CD4-positive, CD25-positive, alpha-beta regulatory T cell (primary cell): ENCODE data around the gene HUNK. TPM values are rescaled to one million over a fixed set of nuclear protein-coding genes. Genes with fewer than 3 reads are reported as not detected.
A peak's percentile ranks its signal among the peaks of the same experiment; 100 is the strongest.

Experiments
- ATAC-seq, 2 donors: fragments of 150-1000 bp; cut with Tn5 transposase; one replicate each; pipeline ENCODE4 v1.10.0; 2021; ENCODE audit warnings: low read depth in 2 of 2, moderate number of reproducible peaks in 2 of 2, moderate library complexity in 1 of 2
- DNase-seq, 3 donors: peaks; one replicate each; pipeline versions ENCODE4 v3.0.0 to v3.0.0-alpha.2; 2012 to 2022; ENCODE audit warnings: mixed read lengths in 1 of 3
- H3K27ac ChIP-seq: one replicate; pipeline ENCODE4 v1.7.0; 2013; ENCODE audit warnings: mild to moderate bottlenecking, low read length; ENCODE audit not compliant: insufficient read depth, poor library complexity, severe bottlenecking
- H3K27me3 ChIP-seq: one replicate; pipeline ENCODE4 v1.7.0; 2013; ENCODE audit warnings: low read length; ENCODE audit not compliant: control insufficient read depth, insufficient read depth
- H3K36me3 ChIP-seq: one replicate; pipeline ENCODE4 v1.7.0; 2013; ENCODE audit warnings: mild to moderate bottlenecking, low read length, moderate library complexity; ENCODE audit not compliant: control insufficient read depth, insufficient read depth
- H3K4me1 ChIP-seq: 2 replicates; pipeline ENCODE4 v1.7.0; 2013; ENCODE audit warnings: mild to moderate bottlenecking, low read length; ENCODE audit not compliant: insufficient read depth, control insufficient read depth, poor library complexity, severe bottlenecking
- H3K4me3 ChIP-seq: one replicate; pipeline ENCODE4 v1.7.0; 2013; ENCODE audit warnings: low read depth, mild to moderate bottlenecking, low read length, moderate library complexity
- H3K9me3 ChIP-seq, 2 experiments: 1 replicate in 1 of 2; 2 replicates in 1 of 2; pipeline ENCODE4 v1.7.0; 2013; ENCODE audit warnings: low read length in 2 of 2, mild to moderate bottlenecking in 1 of 2, moderate library complexity in 1 of 2; ENCODE audit not compliant: control insufficient read depth in 2 of 2
- H3K27ac Mint-ChIP-seq, 3 donors: one replicate each; pipeline ENCODE4 v1.8.0; 2020 to 2022; ENCODE audit warnings: mild to moderate bottlenecking in 3 of 3, mixed read lengths in 3 of 3, moderate library complexity in 2 of 3
- H3K27me3 Mint-ChIP-seq: one replicate; pipeline ENCODE4 v1.8.0; 2022; ENCODE audit warnings: mild to moderate bottlenecking, mixed read lengths
- H3K36me3 Mint-ChIP-seq: one replicate; pipeline ENCODE4 v1.8.0; 2020; ENCODE audit warnings: mixed read lengths
- H3K4me1 Mint-ChIP-seq, 4 donors: one replicate each; pipeline ENCODE4 v1.8.0; 2020 to 2022; ENCODE audit warnings: mixed read lengths in 4 of 4, mild to moderate bottlenecking in 1 of 4
- H3K4me3 Mint-ChIP-seq, 4 donors: one replicate each; pipeline ENCODE4 v1.8.0; 2020 to 2022; ENCODE audit warnings: mild to moderate bottlenecking in 4 of 4, mixed read lengths in 4 of 4, moderate library complexity in 3 of 4
- H3K9me3 Mint-ChIP-seq, 7 donors: one replicate each; pipeline ENCODE4 v1.8.0; 2020 to 2022; ENCODE audit warnings: mixed read lengths in 7 of 7, mild to moderate bottlenecking in 3 of 7, moderate library complexity in 2 of 7
- polyA plus RNA-seq, 4 donors: library from polyadenylated mRNA; unstranded; fragments of 300-500 nt; fragmentation: Illumina TruSeq; gene quantifications; one replicate each; pipeline ENCODE4 v1.2.3, GENCODE V29; 2021
- total RNA-seq: library from RNA; stranded (reverse); gene quantifications from one replicate; pipeline ENCODE4 v1.2.3, GENCODE V29; 2022

The HUNK gene
- total and polyA plus RNA-seq, 5 donors from 2014 or later = not detected

GRCh38 chr21:31892686-31893085, 19.9 kb downstream of the HUNK start:
- peak overlapping the region in 1 of 3 donors; percentile 56 for H3K27ac Mint-ChIP-seq
- no peaks in the 10 kb centered on the region for H3K4me1 ChIP-seq
- H3K4me3 ChIP-seq = no peak overlapping the region
- peaks cover 0 to 1% (median 0%) of the 10 kb centered on the region in 7 donors for H3K9me3 Mint-ChIP-seq
- DNase-seq (no peak), ATAC-seq (no peak)
- H3K4me3 Mint-ChIP-seq = no peak overlapping the region
- H3K4me1 Mint-ChIP-seq = no peaks in the 10 kb centered on the region
- no peak overlapping the region for H3K27ac ChIP-seq
- no peaks in the 10 kb centered on the region for H3K27me3 ChIP-seq
- H3K27me3 Mint-ChIP-seq = peaks cover 5% of the 10 kb centered on the region
- no peaks in the 10 kb centered on the region for H3K36me3 Mint-ChIP-seq
- H3K36me3 ChIP-seq = no peaks in the 10 kb centered on the region
- no peaks in the 10 kb centered on the region for H3K9me3 ChIP-seq

GRCh38 chr21:31893851-31894415, 21.1 kb downstream of the HUNK start:
- Histone ChIP-seq H3K27ac (no peak overlapping the region), H3K9me3 (no peaks in the 10 kb centered on the region), H3K27me3 (no peaks in the 10 kb centered on the region), H3K4me1 (no peaks in the 10 kb centered on the region), H3K4me3 (no peak overlapping the region), H3K36me3 (no peaks in the 10 kb centered on the region)
- Mint-ChIP-seq H3K27me3 (peaks cover 5% of the 10 kb centered on the region), H3K36me3 (no peaks in the 10 kb centered on the region), H3K4me3 (no peak overlapping the region), H3K9me3 (peaks cover 0 to 1% (median 0%) of the 10 kb centered on the region in 7 donors), H3K4me1 (peaks cover 0 to 2% (median under 1%) of the 10 kb centered on the region in 4 donors), H3K27ac (no peak overlapping the region)
- no peak for ATAC-seq
- DNase-seq = no peak

- no peak overlapping the region for H3K4me3 Mint-ChIP-seq
Observed at GRCh38 chr21:31894457-31894856, 21.6 kb downstream of the HUNK start.

GRCh38 chr21:31895077-31895835, 22.4 kb downstream of the HUNK start:
- peaks cover 0 to 10% (median 5%) of the 10 kb centered on the region in 4 donors for H3K4me1 Mint-ChIP-seq
- no peak overlapping the region for H3K27ac Mint-ChIP-seq
- DNase-seq = no peak
- H3K9me3 Mint-ChIP-seq = peaks cover 0 to 3% (median 0%) of the 10 kb centered on the region in 7 donors
- no peak overlapping the region for H3K4me3 Mint-ChIP-seq
- Histone ChIP-seq H3K27me3 (no peaks in the 10 kb centered on the region), H3K4me3 (no peak overlapping the region), H3K9me3 (no peaks in the 10 kb centered on the region), H3K36me3 (no peaks in the 10 kb centered on the region), H3K4me1 (no peaks in the 10 kb centered on the region), H3K27ac (no peak overlapping the region)
- no peak for ATAC-seq
- peaks cover 5% of the 10 kb centered on the region for H3K27me3 Mint-ChIP-seq
- no peaks in the 10 kb centered on the region for H3K36me3 Mint-ChIP-seq

More at GRCh38 chr21:31894457-31894856, 21.6 kb downstream of the HUNK start:
- no peak overlapping the region for H3K27ac Mint-ChIP-seq
- H3K4me1 ChIP-seq = no peaks in the 10 kb centered on the region
- H3K27me3 ChIP-seq = no peaks in the 10 kb centered on the region
- no peak overlapping the region for H3K27ac ChIP-seq
- DNase-seq (no peak), ATAC-seq (no peak)
- H3K9me3 ChIP-seq = no peaks in the 10 kb centered on the region
- H3K27me3 Mint-ChIP-seq = peaks cover 5% of the 10 kb centered on the region
- no peaks in the 10 kb centered on the region for H3K36me3 ChIP-seq
- H3K4me3 ChIP-seq = no peak overlapping the region
- no peaks in the 10 kb centered on the region for H3K36me3 Mint-ChIP-seq
- peaks cover 0 to 8% (median 4%) of the 10 kb centered on the region in 4 donors for H3K4me1 Mint-ChIP-seq
- H3K9me3 Mint-ChIP-seq = peaks cover 0 to 1% (median 0%) of the 10 kb centered on the region in 7 donors

- H3K27me3 Mint-ChIP-seq = peaks cover 5% of the 10 kb centered on the region
- no peak for ATAC-seq
- no peaks in the 10 kb centered on the region for H3K4me1 ChIP-seq
- no peaks in the 10 kb centered on the region for H3K36me3 ChIP-seq
- H3K27ac ChIP-seq = no peak overlapping the region
- H3K9me3 Mint-ChIP-seq = peaks cover 0 to 3% (median 0%) of the 10 kb centered on the region in 7 donors
- H3K36me3 Mint-ChIP-seq = no peaks in the 10 kb centered on the region
- no peaks in the 10 kb centered on the region for H3K9me3 ChIP-seq
- no peak overlapping the region for H3K4me3 Mint-ChIP-seq
- no peak overlapping the region for H3K4me3 ChIP-seq
- no peak for DNase-seq
- no peaks in the 10 kb centered on the region for H3K27me3 ChIP-seq
- peaks cover 0 to 10% (median 5%) of the 10 kb centered on the region in 4 donors for H3K4me1 Mint-ChIP-seq
- no peak overlapping the region for H3K27ac Mint-ChIP-seq
Observed at GRCh38 chr21:31896019-31896418, 23.2 kb downstream of the HUNK start.

GRCh38 chr21:31897311-31897710, 24.5 kb downstream of the HUNK start:
- peaks cover 0 to 10% (median 5%) of the 10 kb centered on the region in 4 donors for H3K4me1 Mint-ChIP-seq
- Histone ChIP-seq H3K4me3 (no peak overlapping the region), H3K36me3 (no peaks in the 10 kb centered on the region), H3K27me3 (no peaks in the 10 kb centered on the region), H3K4me1 (no peaks in the 10 kb centered on the region), H3K27ac (no peak overlapping the region), H3K9me3 (no peaks in the 10 kb centered on the region)
- H3K36me3 Mint-ChIP-seq = no peaks in the 10 kb centered on the region
- ATAC-seq (no peak), DNase-seq (no peak)
- peaks cover 0 to 2% (median 0%) of the 10 kb centered on the region in 7 donors for H3K9me3 Mint-ChIP-seq
- H3K27ac Mint-ChIP-seq = no peak overlapping the region
- H3K27me3 Mint-ChIP-seq = no peaks in the 10 kb centered on the region
- H3K4me3 Mint-ChIP-seq = no peak overlapping the region

GRCh38 chr21:31898933-31899630, 26.3 kb downstream of the HUNK start:
- H3K9me3 Mint-ChIP-seq = peaks cover 0 to 2% (median 0%) of the 10 kb centered on the region in 7 donors
- ATAC-seq (no peak), DNase-seq (peak in 1 of 3 donors; percentile 13)
- Histone ChIP-seq H3K4me1 (no peaks in the 10 kb centered on the region), H3K36me3 (no peaks in the 10 kb centered on the region), H3K27ac (no peak overlapping the region), H3K9me3 (no peaks in the 10 kb centered on the region), H3K27me3 (no peaks in the 10 kb centered on the region), H3K4me3 (no peak overlapping the region)
- H3K36me3 Mint-ChIP-seq = no peaks in the 10 kb centered on the region
- H3K27ac Mint-ChIP-seq = no peak overlapping the region
- H3K4me3 Mint-ChIP-seq = no peak overlapping the region
- peaks cover 0 to 10% (median 5%) of the 10 kb centered on the region in 4 donors for H3K4me1 Mint-ChIP-seq
- H3K27me3 Mint-ChIP-seq = no peaks in the 10 kb centered on the region
